ENCODE measurements around the gene ARL15. TPM values are rescaled to one million over a fixed set of nuclear protein-coding genes. Genes with fewer than 3 reads are reported as not detected.

The ARL15 gene
- total and polyA plus RNA-seq, 2 donors (not counting 1 experiment from before 2014, with no cell fraction given), result 5.8 to 20.5 TPM

GRCh38 chr5:54325272-54325609 is 14.9 kb upstream of the ARL15 start:
- H4K20me1 ChIP-seq (ENCODE audit: control insufficient read depth, insufficient read depth, low read length, poor library complexity, severe bottlenecking), result no peaks in the 10 kb centered on the region
- DNase-seq, result no peak
- H3K4me2 ChIP-seq (replicated peaks; ENCODE audit: low read depth, low read length, poor library complexity, severe bottlenecking), result no peak overlapping the region
- no peak overlapping the region for H3K27ac ChIP-seq (ENCODE audit: low read length in 2 of 2)
- H2AFZ ChIP-seq (ENCODE audit: insufficient read depth, low read depth, low read length, poor library complexity, severe bottlenecking), result no peak overlapping the region
- Mint-ChIP-seq H3K4me3 (no peak overlapping the region), H3K9me3 (ENCODE audit: insufficient read depth) (no peaks in the 10 kb centered on the region), H3K27me3 (peaks cover 40% of the 10 kb centered on the region), H3K4me1 (no peaks in the 10 kb centered on the region), H3K27ac (no peak overlapping the region)
- no peaks in the 10 kb centered on the region for H3K36me3 ChIP-seq (replicated peaks in 1 of 2; ENCODE audit: control extremely low read depth in 1 of 2, control insufficient read depth in 1 of 2, extremely low read depth in 1 of 2, insufficient read depth in 2 of 2, low read length in 1 of 2)
- no peak for TF ChIP-seq CTCF (IDR thresholded peaks at IDR 0.05)
- no peak for TF ChIP-seq EZH2 (IDR thresholded peaks at IDR 0.05; ENCODE audit: borderline replicate concordance, insufficient read depth, low read depth, low read length, poor library complexity, severe bottlenecking)
- WGBS (ENCODE audit: insufficient coverage), result 50% methylated on average over 1 of the region's 1 CpG
- no peaks in the 10 kb centered on the region for H3K4me1 ChIP-seq (ENCODE audit: control insufficient read depth in 2 of 2, insufficient read depth in 2 of 2, low read length in 2 of 2)
- H3K4me3 ChIP-seq (ENCODE audit: control extremely low read depth in 1 of 5, extremely low read depth in 1 of 5, insufficient read depth in 1 of 5, low read depth in 2 of 5, low read length in 4 of 5), result no peak overlapping the region
- POLR2A ChIA-PET, result no interaction called here
- no peak for ATAC-seq (ENCODE audit: low read depth)
- no peak overlapping the region for H3K9ac ChIP-seq (ENCODE audit: low read length)
- CTCF ChIA-PET, result no interaction called here
- H3K27me3 ChIP-seq (replicated peaks in 1 of 4; ENCODE audit: control extremely low read depth in 1 of 4, control insufficient read depth in 3 of 4, insufficient read depth in 4 of 4, low read length in 3 of 4), result peaks cover 0 to 4% (median 2%) of the 10 kb centered on the region in 4 experiments
- H3K9me3 ChIP-seq (ENCODE audit: control extremely low read depth in 1 of 3, control insufficient read depth in 2 of 3, insufficient read depth in 1 of 3, low read length in 2 of 3), result peaks cover 0 to 1% (median 0%) of the 10 kb centered on the region in 3 donors
- intact Hi-C loops (cut with micrococcal nuclease), result no loop called here
- H3K79me2 ChIP-seq (ENCODE audit: control insufficient read depth, insufficient read depth, low read length), result no peaks in the 10 kb centered on the region

- intact Hi-C loops (cut with micrococcal nuclease), result no loop called here
- 100% methylated on average over 2 of the region's 7 CpGs for WGBS (ENCODE audit: insufficient coverage)
Measured at GRCh38 chr5:54324651-54325271, 14.4 kb upstream of the ARL15 start.

More at GRCh38 chr5:54324651-54325271, 14.4 kb upstream of the ARL15 start:
- ChIA-PET CTCF (no interaction called here), POLR2A (no interaction called here)
- Histone ChIP-seq H3K79me2 (ENCODE audit: control insufficient read depth, insufficient read depth, low read length) (no peaks in the 10 kb centered on the region), H3K4me3 (ENCODE audit: control extremely low read depth in 1 of 5, extremely low read depth in 1 of 5, insufficient read depth in 1 of 5, low read depth in 2 of 5, low read length in 4 of 5) (no peak overlapping the region), H4K20me1 (ENCODE audit: control insufficient read depth, insufficient read depth, low read length, poor library complexity, severe bottlenecking) (no peaks in the 10 kb centered on the region), H3K27me3 (replicated peaks in 1 of 4; ENCODE audit: control extremely low read depth in 1 of 4, control insufficient read depth in 3 of 4, insufficient read depth in 4 of 4, low read length in 3 of 4) (peaks cover 0 to 7% (median 2%) of the 10 kb centered on the region in 4 experiments), H3K9me3 (ENCODE audit: control extremely low read depth in 1 of 3, control insufficient read depth in 2 of 3, insufficient read depth in 1 of 3, low read length in 2 of 3) (peaks cover 0 to 1% (median 0%) of the 10 kb centered on the region in 3 donors), H3K27ac (ENCODE audit: low read length in 2 of 2) (no peak overlapping the region), H3K4me2 (replicated peaks; ENCODE audit: low read depth, low read length, poor library complexity, severe bottlenecking) (no peak overlapping the region), H3K36me3 (replicated peaks in 1 of 2; ENCODE audit: control extremely low read depth in 1 of 2, control insufficient read depth in 1 of 2, extremely low read depth in 1 of 2, insufficient read depth in 2 of 2, low read length in 1 of 2) (no peaks in the 10 kb centered on the region), H3K4me1 (ENCODE audit: control insufficient read depth in 2 of 2, insufficient read depth in 2 of 2, low read length in 2 of 2) (no peaks in the 10 kb centered on the region), H3K9ac (ENCODE audit: low read length) (no peak overlapping the region), H2AFZ (ENCODE audit: insufficient read depth, low read depth, low read length, poor library complexity, severe bottlenecking) (no peak overlapping the region)
- Mint-ChIP-seq H3K4me1 (no peaks in the 10 kb centered on the region), H3K27ac (no peak overlapping the region), H3K4me3 (no peak overlapping the region), H3K27me3 (peaks cover 41% of the 10 kb centered on the region), H3K9me3 (ENCODE audit: insufficient read depth) (no peaks in the 10 kb centered on the region)
- no peak for DNase-seq
- TF ChIP-seq CTCF (IDR thresholded peaks at IDR 0.05), result no peak
- no peak for TF ChIP-seq EZH2 (IDR thresholded peaks at IDR 0.05; ENCODE audit: borderline replicate concordance, insufficient read depth, low read depth, low read length, poor library complexity, severe bottlenecking)
- no peak for ATAC-seq (ENCODE audit: low read depth)

Data from B cell (primary cell).